ENCODE data around the gene CHRD.
"Not testable (repeated sequence)": the region's sequence is repeated elsewhere in the genome, so short reads cannot be mapped to it uniquely, and the experiment has no call there.

The CHRD gene

DNA sequence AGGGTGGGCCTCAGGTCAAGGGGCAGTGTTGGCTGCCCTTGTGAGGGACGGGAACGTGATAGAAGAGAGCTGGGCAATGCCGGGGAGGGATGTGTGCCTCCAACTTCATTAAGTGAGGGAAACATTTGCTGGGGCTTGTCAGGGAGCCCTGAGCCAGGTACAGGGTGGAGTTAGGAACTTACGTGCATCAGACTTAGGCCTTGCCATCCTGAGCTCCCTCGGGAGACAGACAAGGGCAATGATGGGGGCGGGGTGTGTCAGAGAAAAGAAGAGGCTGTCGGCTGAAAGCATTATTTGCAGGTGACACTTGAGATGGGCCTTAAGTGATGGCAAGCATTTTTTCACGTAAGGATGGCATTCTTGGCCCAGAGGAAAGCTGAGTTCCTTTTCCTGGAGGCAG is 40.9 kb upstream of the CHRD start:
- Mint-ChIP-seq H3K4me3 (no peak overlapping the region), H3K36me3 (ENCODE audit: insufficient read depth) (peaks cover 23% of the 10 kb centered on the region), H3K9me3 (no peaks in the 10 kb centered on the region), H3K27ac (ENCODE audit: low read depth) (no peak overlapping the region), H3K27me3 (no peaks in the 10 kb centered on the region), H3K4me1 (peaks cover 35% of the 10 kb centered on the region)
- no peak for ATAC-seq (replicated peaks; ENCODE audit: extremely low read depth, poor library complexity, severe bottlenecking)
- DNase-seq (ENCODE audit: low spot score in 2 of 2) = no peak

DNA sequence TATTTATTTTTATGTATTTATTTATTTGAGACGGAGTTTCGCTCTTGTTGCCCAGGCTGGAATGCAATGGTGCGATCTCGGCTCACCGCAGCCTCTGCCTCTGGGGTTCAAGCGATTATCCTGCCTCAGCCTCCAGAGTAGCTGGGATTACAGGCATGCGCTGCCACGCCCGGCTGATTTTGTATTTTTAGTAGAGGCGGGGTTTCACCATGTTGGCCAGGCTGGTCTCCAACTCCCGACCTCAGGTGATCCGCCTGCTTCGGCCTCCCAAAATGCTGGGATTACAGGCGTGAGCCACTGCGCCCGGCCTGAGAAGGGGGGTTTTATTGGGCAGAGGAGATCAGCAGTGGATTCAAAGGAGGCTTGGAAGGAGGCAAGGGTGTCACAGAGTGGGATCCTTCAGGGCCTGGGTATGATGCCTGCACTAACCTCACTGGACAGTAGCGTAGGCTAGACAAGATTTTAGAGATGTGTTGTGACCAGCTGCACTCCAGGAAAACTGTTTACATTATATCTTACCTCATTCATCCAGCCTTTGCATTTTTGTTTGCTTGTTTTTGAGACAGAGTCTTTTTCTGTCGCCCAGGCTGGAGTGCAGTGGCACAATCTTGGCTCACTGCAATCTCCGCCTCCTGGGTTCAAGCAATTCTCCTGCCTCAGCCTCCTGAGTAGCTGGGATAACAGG is 40.3 kb upstream of the CHRD start:
- not testable (repeated sequence) for H3K27ac Mint-ChIP-seq (ENCODE audit: low read depth); H3K27me3 Mint-ChIP-seq; H3K9me3 Mint-ChIP-seq; H3K4me3 Mint-ChIP-seq; ATAC-seq (replicated peaks; ENCODE audit: extremely low read depth, poor library complexity, severe bottlenecking); DNase-seq (ENCODE audit: low spot score in 2 of 2)
- H3K36me3 Mint-ChIP-seq (ENCODE audit: insufficient read depth) = peaks cover 18% of the 10 kb centered on the region
- peaks cover 33% of the 10 kb centered on the region for H3K4me1 Mint-ChIP-seq

DNA sequence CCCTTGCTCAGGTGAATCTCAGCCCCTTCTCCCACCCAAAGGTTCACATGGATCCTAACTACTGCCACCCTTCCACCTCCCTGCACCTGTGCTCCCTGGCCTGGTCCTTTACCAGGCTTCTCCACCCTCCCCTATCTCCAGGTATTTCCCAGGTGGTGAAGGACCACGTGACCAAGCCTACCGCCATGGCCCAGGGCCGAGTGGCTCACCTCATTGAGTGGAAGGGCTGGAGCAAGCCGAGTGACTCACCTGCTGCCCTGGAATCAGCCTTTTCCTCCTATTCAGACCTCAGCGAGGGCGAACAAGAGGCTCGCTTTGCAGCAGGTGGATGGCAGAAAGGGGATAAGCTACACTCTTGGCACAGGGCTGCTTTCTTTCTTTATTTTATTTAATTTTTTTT is 37.9 kb upstream of the CHRD start:
- H3K9me3 Mint-ChIP-seq = no peaks in the 10 kb centered on the region
- no peak for DNase-seq (ENCODE audit: low spot score in 2 of 2)
- no peak overlapping the region for H3K4me3 Mint-ChIP-seq
- no peak overlapping the region for H3K27ac Mint-ChIP-seq (ENCODE audit: low read depth)
- H3K4me1 Mint-ChIP-seq = peaks cover 20% of the 10 kb centered on the region
- no peak for ATAC-seq (replicated peaks; ENCODE audit: extremely low read depth, poor library complexity, severe bottlenecking)
- H3K27me3 Mint-ChIP-seq = no peaks in the 10 kb centered on the region
- H3K36me3 Mint-ChIP-seq (ENCODE audit: insufficient read depth) = peaks cover 4% of the 10 kb centered on the region

DNA sequence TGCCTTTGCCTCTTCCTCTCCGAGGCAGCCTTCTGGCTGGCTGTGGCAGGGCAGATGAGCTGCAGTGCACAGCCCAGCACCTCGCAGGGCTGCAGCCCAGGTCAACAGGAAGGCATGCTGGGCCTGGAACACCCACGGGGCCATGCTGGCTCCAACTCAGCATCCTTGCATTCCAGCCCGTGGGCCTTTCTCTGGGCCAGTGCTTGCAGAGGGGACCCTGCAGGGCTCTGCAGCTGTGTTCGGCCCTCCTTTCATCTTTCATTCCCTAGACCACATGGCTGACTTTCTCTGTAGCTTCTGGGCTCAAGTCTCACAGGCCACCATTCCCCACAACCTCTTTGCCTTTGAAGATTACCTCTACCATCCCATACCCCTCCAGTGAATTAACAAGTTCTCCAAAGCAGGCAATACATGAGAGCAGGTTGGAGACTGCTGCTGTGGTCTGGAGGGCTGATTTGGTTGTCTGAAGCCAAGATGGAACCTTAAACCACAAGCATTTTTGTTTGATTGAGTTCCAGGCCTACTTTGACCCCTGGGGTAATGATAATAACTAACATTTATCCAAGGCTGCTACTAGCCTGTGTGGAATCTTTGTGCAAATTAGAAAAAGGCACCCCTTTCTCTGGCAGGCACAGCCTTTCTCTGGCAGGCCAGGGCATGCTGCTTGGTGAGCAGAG is 36.5 kb upstream of the CHRD start:
- ATAC-seq (replicated peaks; ENCODE audit: extremely low read depth, poor library complexity, severe bottlenecking) (no peak), DNase-seq (ENCODE audit: low spot score in 2 of 2) (no peak)
- H3K4me3 Mint-ChIP-seq = no peak overlapping the region
- peaks cover 1% of the 10 kb centered on the region for H3K36me3 Mint-ChIP-seq (ENCODE audit: insufficient read depth)
- H3K27ac Mint-ChIP-seq (ENCODE audit: low read depth) = no peak overlapping the region
- no peaks in the 10 kb centered on the region for H3K27me3 Mint-ChIP-seq
- H3K4me1 Mint-ChIP-seq = peaks cover 8% of the 10 kb centered on the region
- no peaks in the 10 kb centered on the region for H3K9me3 Mint-ChIP-seq

DNA sequence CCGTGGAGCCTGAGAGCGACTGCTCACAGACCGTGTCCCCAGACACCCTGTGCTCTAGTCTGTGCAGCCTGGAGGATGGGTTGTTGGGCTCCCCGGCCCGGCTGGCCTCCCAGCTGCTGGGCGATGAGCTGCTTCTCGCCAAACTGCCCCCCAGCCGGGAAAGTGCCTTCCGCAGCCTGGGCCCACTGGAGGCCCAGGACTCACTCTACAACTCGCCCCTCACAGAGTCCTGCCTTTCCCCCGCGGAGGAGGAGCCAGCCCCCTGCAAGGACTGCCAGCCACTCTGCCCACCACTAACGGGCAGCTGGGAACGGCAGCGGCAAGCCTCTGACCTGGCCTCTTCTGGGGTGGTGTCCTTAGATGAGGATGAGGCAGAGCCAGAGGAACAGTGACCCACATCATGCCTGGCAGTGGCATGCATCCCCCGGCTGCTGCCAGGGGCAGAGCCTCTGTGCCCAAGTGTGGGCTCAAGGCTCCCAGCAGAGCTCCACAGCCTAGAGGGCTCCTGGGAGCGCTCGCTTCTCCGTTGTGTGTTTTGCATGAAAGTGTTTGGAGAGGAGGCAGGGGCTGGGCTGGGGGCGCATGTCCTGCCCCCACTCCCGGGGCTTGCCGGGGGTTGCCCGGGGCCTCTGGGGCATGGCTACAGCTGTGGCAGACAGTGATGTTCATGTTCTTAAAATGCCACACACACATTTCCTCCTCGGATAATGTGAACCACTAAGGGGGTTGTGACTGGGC is 35.1 kb upstream of the CHRD start:
- H3K36me3 Mint-ChIP-seq (ENCODE audit: insufficient read depth) = peaks cover 1% of the 10 kb centered on the region
- no peak overlapping the region for H3K4me3 Mint-ChIP-seq
- ATAC-seq (replicated peaks; ENCODE audit: extremely low read depth, poor library complexity, severe bottlenecking) = no peak
- H3K9me3 Mint-ChIP-seq = no peaks in the 10 kb centered on the region
- peaks cover 8% of the 10 kb centered on the region for H3K4me1 Mint-ChIP-seq
- no peak overlapping the region for H3K27ac Mint-ChIP-seq (ENCODE audit: low read depth)
- DNase-seq (ENCODE audit: low spot score in 2 of 2) = no peak
- no peaks in the 10 kb centered on the region for H3K27me3 Mint-ChIP-seq

DNA sequence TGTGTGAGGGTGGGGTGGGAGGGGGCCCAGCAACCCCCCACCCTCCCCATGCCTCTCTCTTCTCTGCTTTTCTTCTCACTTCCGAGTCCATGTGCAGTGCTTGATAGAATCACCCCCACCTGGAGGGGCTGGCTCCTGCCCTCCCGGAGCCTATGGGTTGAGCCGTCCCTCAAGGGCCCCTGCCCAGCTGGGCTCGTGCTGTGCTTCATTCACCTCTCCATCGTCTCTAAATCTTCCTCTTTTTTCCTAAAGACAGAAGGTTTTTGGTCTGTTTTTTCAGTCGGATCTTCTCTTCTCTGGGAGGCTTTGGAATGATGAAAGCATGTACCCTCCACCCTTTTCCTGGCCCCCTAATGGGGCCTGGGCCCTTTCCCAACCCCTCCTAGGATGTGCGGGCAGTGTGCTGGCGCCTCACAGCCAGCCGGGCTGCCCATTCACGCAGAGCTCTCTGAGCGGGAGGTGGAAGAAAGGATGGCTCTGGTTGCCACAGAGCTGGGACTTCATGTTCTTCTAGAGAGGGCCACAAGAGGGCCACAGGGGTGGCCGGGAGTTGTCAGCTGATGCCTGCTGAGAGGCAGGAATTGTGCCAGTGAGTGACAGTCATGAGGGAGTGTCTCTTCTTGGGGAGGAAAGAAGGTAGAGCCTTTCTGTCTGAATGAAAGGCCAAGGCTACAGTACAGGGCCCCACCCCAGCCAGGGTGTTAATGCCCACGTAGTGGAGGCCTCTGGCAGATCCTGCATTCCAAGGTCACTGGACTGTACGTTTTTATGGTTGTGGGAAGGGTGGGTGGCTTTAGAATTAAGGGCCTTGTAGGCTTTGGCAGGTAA is 34.3 kb upstream of the CHRD start:
- no peak overlapping the region for H3K4me3 Mint-ChIP-seq
- no peak for ATAC-seq (replicated peaks; ENCODE audit: extremely low read depth, poor library complexity, severe bottlenecking)
- no peaks in the 10 kb centered on the region for H3K27me3 Mint-ChIP-seq
- H3K27ac Mint-ChIP-seq (ENCODE audit: low read depth) = no peak overlapping the region
- H3K4me1 Mint-ChIP-seq = peaks cover 8% of the 10 kb centered on the region
- peaks cover 1% of the 10 kb centered on the region for H3K36me3 Mint-ChIP-seq (ENCODE audit: insufficient read depth)
- H3K9me3 Mint-ChIP-seq = no peaks in the 10 kb centered on the region
- no peak for DNase-seq (ENCODE audit: low spot score in 2 of 2)

DNA sequence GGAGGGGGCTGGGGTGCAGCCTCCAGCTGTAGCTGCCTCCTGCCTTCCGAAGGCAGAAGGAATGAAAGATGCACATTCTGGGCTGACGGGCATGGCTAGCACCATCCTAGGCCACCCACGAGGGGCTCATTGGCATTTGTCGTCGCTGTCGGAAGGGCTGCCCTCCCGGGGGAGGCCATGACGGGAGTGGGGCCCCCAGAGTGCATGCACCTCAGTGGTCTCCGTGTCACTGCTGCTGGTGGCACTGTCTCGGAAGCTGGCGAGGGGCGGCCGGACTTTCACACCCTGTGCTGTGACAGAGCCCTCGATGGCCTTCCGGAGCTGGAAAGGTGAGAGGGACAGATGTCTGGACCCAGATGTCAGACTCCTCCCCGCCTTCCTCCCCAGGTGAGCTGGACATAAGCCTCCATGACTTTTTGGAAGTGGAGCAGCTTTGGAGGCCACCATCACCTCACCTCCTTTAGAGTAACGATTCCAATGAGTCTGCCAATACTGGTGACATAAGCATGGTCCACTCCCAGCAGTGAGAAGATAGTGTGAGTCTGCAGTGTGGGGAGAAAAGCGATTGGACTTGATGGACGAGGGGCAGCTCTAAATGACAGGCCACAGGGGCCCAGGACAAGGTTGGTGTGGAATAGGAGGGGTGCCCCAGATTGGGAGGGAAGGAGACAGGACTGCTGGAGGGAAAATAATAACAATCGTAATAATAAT is 33.2 kb upstream of the CHRD start:
- Mint-ChIP-seq H3K27me3 (no peaks in the 10 kb centered on the region), H3K4me1 (no peaks in the 10 kb centered on the region), H3K4me3 (no peak overlapping the region), H3K36me3 (ENCODE audit: insufficient read depth) (peaks cover 3% of the 10 kb centered on the region), H3K9me3 (no peaks in the 10 kb centered on the region), H3K27ac (ENCODE audit: low read depth) (no peak overlapping the region)
- DNase-seq (ENCODE audit: low spot score in 2 of 2) = no peak
- no peak for ATAC-seq (replicated peaks; ENCODE audit: extremely low read depth, poor library complexity, severe bottlenecking)

DNA sequence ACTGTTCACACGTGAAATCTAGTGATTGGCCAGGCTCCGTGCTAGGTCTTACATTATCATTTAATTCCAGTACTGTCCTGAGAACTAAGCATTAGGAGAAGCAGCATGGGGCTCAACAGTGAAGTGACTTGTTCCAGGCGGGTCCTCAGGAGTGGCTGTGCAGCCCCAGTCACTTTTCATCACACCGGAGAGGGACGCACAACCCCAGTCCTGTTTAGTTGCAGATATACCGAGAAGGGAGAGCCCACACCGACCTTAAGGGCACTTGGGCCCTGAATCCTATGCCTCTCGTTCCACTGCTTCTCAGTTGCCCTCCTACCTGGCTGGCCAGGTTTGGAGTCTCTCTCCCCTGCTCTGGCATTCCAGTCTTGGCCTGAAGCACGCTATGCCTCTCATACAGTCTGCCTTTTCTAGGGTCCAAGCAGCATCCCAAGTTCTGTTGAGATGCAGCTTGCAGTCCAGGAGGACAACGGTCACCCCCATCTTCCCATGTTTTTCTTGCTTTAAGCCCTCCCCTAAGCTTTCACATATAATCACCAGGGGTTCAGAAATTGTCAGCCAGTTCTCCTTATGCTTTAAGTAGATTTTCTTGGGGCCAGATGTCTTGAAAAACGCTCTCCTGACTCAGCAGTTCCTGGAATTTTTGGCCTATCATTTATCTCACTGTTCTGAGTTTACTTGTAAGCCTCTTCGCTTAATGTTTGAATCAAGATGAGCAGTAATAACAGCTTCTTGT is 32.4 kb upstream of the CHRD start:
- Mint-ChIP-seq H3K27ac (ENCODE audit: low read depth) (no peak overlapping the region), H3K4me1 (no peaks in the 10 kb centered on the region), H3K27me3 (no peaks in the 10 kb centered on the region), H3K4me3 (no peak overlapping the region), H3K36me3 (ENCODE audit: insufficient read depth) (peaks cover 3% of the 10 kb centered on the region), H3K9me3 (no peaks in the 10 kb centered on the region)
- DNase-seq (ENCODE audit: low spot score in 2 of 2) (no peak), ATAC-seq (replicated peaks; ENCODE audit: extremely low read depth, poor library complexity, severe bottlenecking) (no peak)

DNA sequence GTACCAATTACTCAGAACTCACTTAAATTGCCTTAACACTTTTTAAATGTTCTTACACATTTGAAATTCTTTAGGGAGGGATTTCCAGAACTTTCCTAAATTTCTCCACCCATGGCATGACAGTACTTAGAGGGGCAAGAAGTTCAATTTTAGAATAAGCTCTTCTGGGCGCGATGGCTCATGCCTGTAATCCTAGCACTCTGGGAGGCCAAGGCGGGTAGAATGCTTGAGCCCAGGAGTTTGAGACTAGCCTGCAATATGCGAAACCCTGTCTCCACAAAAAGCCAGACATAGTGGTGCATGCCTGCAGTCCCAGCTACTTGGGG is 31.8 kb upstream of the CHRD start:
- Mint-ChIP-seq H3K36me3 (ENCODE audit: insufficient read depth) (peaks cover 3% of the 10 kb centered on the region), H3K9me3 (no peaks in the 10 kb centered on the region), H3K4me1 (no peaks in the 10 kb centered on the region), H3K27ac (ENCODE audit: low read depth) (no peak overlapping the region), H3K4me3 (no peak overlapping the region), H3K27me3 (no peaks in the 10 kb centered on the region)
- DNase-seq (ENCODE audit: low spot score in 2 of 2) (no peak), ATAC-seq (replicated peaks; ENCODE audit: extremely low read depth, poor library complexity, severe bottlenecking) (no peak)

DNA sequence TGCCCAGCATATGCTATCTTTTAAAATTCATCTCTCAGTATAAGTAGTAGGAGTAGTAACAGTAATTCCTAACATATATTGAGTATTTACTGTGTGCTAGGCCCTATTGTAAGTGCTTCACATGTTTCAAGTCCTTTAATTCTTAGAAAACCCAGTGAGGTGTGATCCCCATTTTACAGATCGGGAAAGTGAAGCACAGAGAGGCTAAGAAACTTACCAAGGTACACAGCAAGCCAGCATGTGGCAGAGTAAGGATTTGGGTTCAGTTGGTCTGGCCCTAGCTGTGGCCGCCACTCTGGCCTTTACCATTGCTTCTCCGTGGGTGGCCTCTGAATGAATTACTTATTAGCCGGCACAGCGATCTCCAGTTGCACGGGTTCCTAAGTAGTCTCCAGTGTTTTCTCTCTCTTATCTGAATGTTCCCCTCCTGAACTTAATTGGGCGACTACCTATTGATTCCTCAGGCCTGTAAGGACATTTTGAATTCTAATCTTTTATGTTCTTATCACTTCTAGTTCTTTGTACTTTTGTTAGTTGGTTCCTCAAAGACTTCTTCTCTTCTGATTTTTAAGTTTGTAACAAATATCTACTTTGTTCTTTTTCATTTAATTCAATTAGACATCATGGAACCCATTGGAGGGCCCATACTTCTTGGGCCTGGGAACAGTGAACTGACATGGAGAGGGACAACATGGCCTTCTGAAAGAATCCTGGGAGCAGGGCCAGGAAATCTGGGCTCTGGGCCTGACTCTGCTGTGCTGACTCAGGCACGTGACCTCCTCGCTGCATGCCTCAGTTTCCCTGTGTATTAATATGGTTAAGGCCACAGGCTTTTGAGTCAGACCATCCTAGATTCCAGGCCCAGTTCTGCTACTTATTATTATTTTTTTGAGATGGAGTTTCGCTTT is 30.0 kb upstream of the CHRD start:
- Mint-ChIP-seq H3K27ac (ENCODE audit: low read depth) (no peak overlapping the region), H3K36me3 (ENCODE audit: insufficient read depth) (peaks cover 3% of the 10 kb centered on the region), H3K27me3 (no peaks in the 10 kb centered on the region), H3K4me3 (no peak overlapping the region), H3K4me1 (no peaks in the 10 kb centered on the region), H3K9me3 (no peaks in the 10 kb centered on the region)
- DNase-seq (ENCODE audit: low spot score in 2 of 2) = no peak
- no peak for ATAC-seq (replicated peaks; ENCODE audit: extremely low read depth, poor library complexity, severe bottlenecking)

DNA sequence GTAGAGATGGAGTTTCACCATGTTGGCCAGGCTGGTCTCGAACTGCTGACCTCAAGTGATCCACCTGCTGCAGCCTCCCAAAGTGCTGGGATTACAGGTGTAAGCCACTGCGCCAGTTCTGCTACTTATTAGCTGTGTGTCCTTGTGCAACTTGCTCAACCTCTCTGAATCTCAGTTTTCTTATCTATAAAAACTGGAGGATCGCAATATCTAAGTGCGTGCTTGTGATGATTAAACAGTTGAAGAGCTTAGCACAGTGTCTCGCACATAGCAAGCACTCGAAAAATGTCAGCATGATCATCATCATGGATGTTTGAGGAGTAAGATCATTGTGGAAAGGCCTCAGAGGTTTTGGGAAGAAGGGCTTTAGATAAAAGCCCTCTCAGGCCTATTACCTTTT is 29.2 kb upstream of the CHRD start:
- Mint-ChIP-seq H3K4me3 (no peak overlapping the region), H3K36me3 (ENCODE audit: insufficient read depth) (peaks cover 3% of the 10 kb centered on the region), H3K27ac (ENCODE audit: low read depth) (no peak overlapping the region), H3K4me1 (no peaks in the 10 kb centered on the region), H3K9me3 (no peaks in the 10 kb centered on the region), H3K27me3 (no peaks in the 10 kb centered on the region)
- ATAC-seq (replicated peaks; ENCODE audit: extremely low read depth, poor library complexity, severe bottlenecking) (no peak), DNase-seq (ENCODE audit: low spot score in 2 of 2) (no peak)
